ENCODE results near the gene ZDHHC14. TPM values are rescaled to one million over a fixed set of nuclear protein-coding genes. Genes with fewer than 3 reads are reported as not detected.

The ZDHHC14 gene
- total and polyA plus RNA-seq, 5 donors: 10.6 to 22.1 (median 20.2) TPM

GRCh38 chr6:157625764-157626163, 244.8 kb downstream of the ZDHHC14 start:
- Histone ChIP-seq H3K4me1 (ENCODE audit: control insufficient read depth, insufficient read depth, low read length) (peaks cover 4% of the 10 kb centered on the region), H3K27me3 (ENCODE audit: control insufficient read depth, insufficient read depth) (no peaks in the 10 kb centered on the region), H3K4me3 (ENCODE audit: low read length) (no peak overlapping the region), H3K27ac (ENCODE audit: low read length) (no peak overlapping the region), H3K9me3 (ENCODE audit: control insufficient read depth, low read length) (no peaks in the 10 kb centered on the region)
- intact Hi-C loops (cut with DNase I): no loop called here
- ATAC-seq: no peak
- WGBS: 66% methylated on average over 10 of the region's 10 CpGs
- DNase-seq: no peak

- ATAC-seq (no peak), DNase-seq (no peak)
- intact Hi-C loops (cut with DNase I): no loop called here
- H3K27ac ChIP-seq (ENCODE audit: low read length): no peak overlapping the region
- peaks cover 4% of the 10 kb centered on the region for H3K4me1 ChIP-seq (ENCODE audit: control insufficient read depth, insufficient read depth, low read length)
- no peaks in the 10 kb centered on the region for H3K9me3 ChIP-seq (ENCODE audit: control insufficient read depth, low read length)
- no peak overlapping the region for H3K4me3 ChIP-seq (ENCODE audit: low read length)
- no peaks in the 10 kb centered on the region for H3K27me3 ChIP-seq (ENCODE audit: control insufficient read depth, insufficient read depth)
- WGBS: 92% methylated on average over 11 of the region's 11 CpGs
Measured at GRCh38 chr6:157627195-157627966, 246.4 kb downstream of the ZDHHC14 start.

- DNase-seq (no peak), ATAC-seq (no peak)
- Histone ChIP-seq H3K9me3 (ENCODE audit: control insufficient read depth, low read length) (no peaks in the 10 kb centered on the region), H3K27me3 (ENCODE audit: control insufficient read depth, insufficient read depth) (no peaks in the 10 kb centered on the region), H3K27ac (ENCODE audit: low read length) (no peak overlapping the region), H3K4me1 (ENCODE audit: control insufficient read depth, insufficient read depth, low read length) (peaks cover 4% of the 10 kb centered on the region), H3K4me3 (ENCODE audit: low read length) (no peak overlapping the region)
- intact Hi-C loops (cut with DNase I): no loop called here
- 93% methylated on average over 11 of the region's 11 CpGs for WGBS
Measured at GRCh38 chr6:157628463-157628862, 247.5 kb downstream of the ZDHHC14 start.

GRCh38 chr6:157629220-157629619, 248.2 kb downstream of the ZDHHC14 start:
- no peak for DNase-seq
- no peaks in the 10 kb centered on the region for H3K27me3 ChIP-seq (ENCODE audit: control insufficient read depth, insufficient read depth)
- ATAC-seq: no peak
- H3K9me3 ChIP-seq (ENCODE audit: control insufficient read depth, low read length): no peaks in the 10 kb centered on the region
- no peak overlapping the region for H3K27ac ChIP-seq (ENCODE audit: low read length)
- 55% methylated on average over 10 of the region's 10 CpGs for WGBS
- H3K4me3 ChIP-seq (ENCODE audit: low read length): no peak overlapping the region
- peaks cover 4% of the 10 kb centered on the region for H3K4me1 ChIP-seq (ENCODE audit: control insufficient read depth, insufficient read depth, low read length)
- intact Hi-C loops (cut with DNase I): no loop called here

- ATAC-seq: no peak
- Histone ChIP-seq H3K4me3 (ENCODE audit: low read length) (no peak overlapping the region), H3K9me3 (ENCODE audit: control insufficient read depth, low read length) (no peaks in the 10 kb centered on the region), H3K4me1 (ENCODE audit: control insufficient read depth, insufficient read depth, low read length) (no peaks in the 10 kb centered on the region), H3K27me3 (ENCODE audit: control insufficient read depth, insufficient read depth) (no peaks in the 10 kb centered on the region), H3K27ac (ENCODE audit: low read length) (no peak overlapping the region)
- intact Hi-C loops (cut with DNase I): no loop called here
- no peak for DNase-seq
- 93% methylated on average over 5 of the region's 5 CpGs for whole genome bisulfite sequencing
Measured at GRCh38 chr6:157630463-157631080, 249.6 kb downstream of the ZDHHC14 start.

GRCh38 chr6:157631412-157631811, 250.4 kb downstream of the ZDHHC14 start:
- H3K4me3 ChIP-seq (ENCODE audit: low read length): no peak overlapping the region
- ATAC-seq (peak in 1 of 2 donors; percentile 20), DNase-seq (no peak)
- intact Hi-C loops (cut with DNase I): no loop called here
- no peaks in the 10 kb centered on the region for H3K4me1 ChIP-seq (ENCODE audit: control insufficient read depth, insufficient read depth, low read length)
- WGBS: 81% methylated on average over 7 of the region's 7 CpGs
- no peaks in the 10 kb centered on the region for H3K9me3 ChIP-seq (ENCODE audit: control insufficient read depth, low read length)
- H3K27me3 ChIP-seq (ENCODE audit: control insufficient read depth, insufficient read depth): no peaks in the 10 kb centered on the region
- H3K27ac ChIP-seq (ENCODE audit: low read length): no peak overlapping the region

- peak in 1 of 3 donors; percentile 51 for DNase-seq
- no peaks in the 10 kb centered on the region for H3K27me3 ChIP-seq (ENCODE audit: control insufficient read depth, insufficient read depth)
- intact Hi-C loops (cut with DNase I): no loop called here
- no peaks in the 10 kb centered on the region for H3K9me3 ChIP-seq (ENCODE audit: control insufficient read depth, low read length)
- H3K27ac ChIP-seq (ENCODE audit: low read length): no peak overlapping the region
- H3K4me1 ChIP-seq (ENCODE audit: control insufficient read depth, insufficient read depth, low read length): no peaks in the 10 kb centered on the region
- ATAC-seq: no peak
- H3K4me3 ChIP-seq (ENCODE audit: low read length): no peak overlapping the region
- WGBS: 83% methylated on average over 11 of the region's 11 CpGs
Measured at GRCh38 chr6:157631838-157632614, 251.0 kb downstream of the ZDHHC14 start.

GRCh38 chr6:157632821-157633220, 251.8 kb downstream of the ZDHHC14 start:
- intact Hi-C loops (cut with DNase I): no loop called here
- 68% methylated on average over 5 of the region's 5 CpGs for WGBS
- H3K9me3 ChIP-seq (ENCODE audit: control insufficient read depth, low read length): no peaks in the 10 kb centered on the region
- no peaks in the 10 kb centered on the region for H3K4me1 ChIP-seq (ENCODE audit: control insufficient read depth, insufficient read depth, low read length)
- H3K4me3 ChIP-seq (ENCODE audit: low read length): no peak overlapping the region
- H3K27ac ChIP-seq (ENCODE audit: low read length): no peak overlapping the region
- H3K27me3 ChIP-seq (ENCODE audit: control insufficient read depth, insufficient read depth): no peaks in the 10 kb centered on the region
- DNase-seq (no peak), ATAC-seq (no peak)

GRCh38 chr6:157634546-157634945, 253.6 kb downstream of the ZDHHC14 start:
- no peaks in the 10 kb centered on the region for H3K27me3 ChIP-seq (ENCODE audit: control insufficient read depth, insufficient read depth)
- H3K9me3 ChIP-seq (ENCODE audit: control insufficient read depth, low read length): no peaks in the 10 kb centered on the region
- no peaks in the 10 kb centered on the region for H3K4me1 ChIP-seq (ENCODE audit: control insufficient read depth, insufficient read depth, low read length)
- DNase-seq: no peak
- H3K27ac ChIP-seq (ENCODE audit: low read length): no peak overlapping the region
- 91% methylated on average over 8 of the region's 8 CpGs for WGBS
- no peak overlapping the region for H3K4me3 ChIP-seq (ENCODE audit: low read length)
- ATAC-seq: no peak
- intact Hi-C loops (cut with DNase I): no loop called here

GRCh38 chr6:157635388-157636244, 254.6 kb downstream of the ZDHHC14 start:
- H3K9me3 ChIP-seq (ENCODE audit: control insufficient read depth, low read length): no peaks in the 10 kb centered on the region
- no peak overlapping the region for H3K27ac ChIP-seq (ENCODE audit: low read length)
- H3K4me1 ChIP-seq (ENCODE audit: control insufficient read depth, insufficient read depth, low read length): no peaks in the 10 kb centered on the region
- H3K27me3 ChIP-seq (ENCODE audit: control insufficient read depth, insufficient read depth): no peaks in the 10 kb centered on the region
- no peak for ATAC-seq
- WGBS: 86% methylated on average over 23 of the region's 23 CpGs
- intact Hi-C loops (cut with DNase I): no loop called here
- no peak overlapping the region for H3K4me3 ChIP-seq (ENCODE audit: low read length)
- peak in 1 of 3 donors; percentile 45 for DNase-seq

Measured in right cardiac atrium (tissue), 5 donors.